ENCODE measurements around the gene ZFP92. TPM values are rescaled to one million over a fixed set of nuclear protein-coding genes. Genes with fewer than 3 reads are reported as not detected.

ZFP92 gene
- total and polyA plus RNA-seq, 2 donors: 0.19 to 0.27 TPM

DNA sequence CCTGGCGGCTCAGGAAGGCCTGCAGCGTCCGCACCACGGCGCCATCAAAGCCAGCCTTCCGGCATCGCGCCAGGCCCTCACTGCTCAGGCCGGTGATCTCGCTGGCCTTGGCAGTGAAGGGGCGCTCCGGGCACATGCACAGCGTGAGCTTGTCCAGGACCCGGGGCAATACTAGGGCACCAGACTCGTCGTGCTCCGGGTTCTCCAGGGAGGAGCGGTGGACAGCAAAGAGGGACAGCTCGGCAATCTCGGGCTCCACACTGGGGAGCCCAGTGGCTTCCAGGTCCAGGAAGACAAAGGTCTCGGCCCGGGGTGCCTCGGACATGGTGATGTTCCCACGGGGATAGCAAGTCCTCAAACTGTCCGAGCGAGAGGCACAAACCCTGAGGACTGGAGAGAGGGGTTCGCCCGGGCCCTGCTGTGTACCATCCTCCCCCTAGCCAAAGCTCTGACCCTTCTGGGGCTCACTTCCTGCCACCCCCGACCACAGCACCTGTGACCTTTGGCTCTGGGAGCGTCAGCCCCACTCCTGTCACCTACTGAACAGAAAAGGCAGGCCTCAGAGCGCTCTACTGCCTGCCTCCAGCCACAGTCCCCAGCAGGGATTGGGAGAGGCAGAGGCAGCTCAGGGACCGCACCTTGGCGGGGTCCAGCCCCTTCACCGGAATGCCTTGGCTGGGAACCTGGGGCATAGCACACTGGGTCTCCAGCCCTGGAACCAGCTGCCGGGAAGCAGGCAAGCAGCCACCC is 34.0 kb downstream of the ZFP92 start:
- DNase-seq (ENCODE audit: low read depth in 6 of 9, low spot score in 9 of 9): no peak
- Histone ChIP-seq H3K27ac (ENCODE audit: low read depth in 1 of 2, low read length in 1 of 2) (no peak overlapping the region), H3K27me3 (ENCODE audit: control insufficient read depth in 2 of 2, insufficient read depth in 1 of 2, low read length in 1 of 2) (no peaks in the 10 kb centered on the region), H3K4me3 (ENCODE audit: low read length in 2 of 2) (no peak overlapping the region), H3K36me3 (ENCODE audit: control insufficient read depth in 2 of 2, insufficient read depth in 2 of 2, low read length in 1 of 2) (peaks cover 0 to 9% of the 10 kb centered on the region in 2 donors), H3K9me3 (ENCODE audit: control insufficient read depth in 2 of 2, insufficient read depth in 1 of 2, low read length in 1 of 2) (peaks cover 0 to 4% of the 10 kb centered on the region in 2 donors), H3K4me1 (ENCODE audit: control insufficient read depth in 2 of 2, insufficient read depth in 2 of 2, low read length in 2 of 2) (no peaks in the 10 kb centered on the region)
- WGBS: 97% methylated on average over 35 of the region's 35 CpGs

DNA sequence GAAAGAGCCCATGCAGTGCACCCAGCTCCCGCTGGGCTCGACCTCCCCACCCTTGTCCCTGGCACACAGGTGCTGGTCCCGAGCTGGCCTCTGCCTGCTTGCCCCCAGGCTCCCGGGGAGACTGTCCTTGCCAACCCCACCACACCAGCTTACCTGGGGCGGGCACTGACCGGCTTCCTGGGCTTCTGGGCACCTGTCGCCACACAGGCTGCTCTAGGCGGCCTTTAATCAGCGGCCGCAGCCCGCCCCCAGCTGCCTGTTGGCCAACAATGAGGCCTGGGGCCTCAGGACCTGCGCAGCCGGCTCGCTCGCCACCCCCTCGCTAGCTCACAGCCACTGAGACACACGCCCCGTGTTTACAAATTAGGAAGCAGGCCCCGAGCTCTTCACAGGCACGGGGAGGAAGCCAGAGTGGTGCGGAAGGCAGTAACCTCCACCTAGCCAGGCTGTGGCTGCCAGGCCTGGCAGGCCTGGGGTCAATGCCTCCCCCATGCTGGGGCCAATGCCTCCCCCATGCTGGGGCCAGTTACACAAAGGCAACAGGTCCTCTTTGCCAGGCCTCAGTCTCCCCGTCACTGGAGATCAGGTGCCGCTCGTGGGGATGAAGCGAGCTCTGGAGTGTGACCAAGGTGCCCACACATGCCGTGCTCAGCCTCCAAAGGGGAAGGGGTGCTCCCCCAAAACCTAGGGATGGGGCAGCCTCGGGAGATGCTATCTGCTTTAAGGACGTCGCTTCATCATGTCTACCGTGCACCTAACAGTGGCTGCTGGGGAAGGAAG is 34.8 kb downstream of the ZFP92 start, which contains the start of gene TREX2:
TREX2 (minus strand) TSS at position 201 of the 780 bp plus-strand sequence. CDS start 626 bp downstream, outside the sequence.
- 93% methylated on average over 30 of the region's 30 CpGs for WGBS
- H3K27ac ChIP-seq (ENCODE audit: low read depth in 1 of 2, low read length in 1 of 2): no peak within 1 kb of the TSS
- peaks cover 0 to 4% of the 10 kb centered on the region in 2 donors for H3K9me3 ChIP-seq (ENCODE audit: control insufficient read depth in 2 of 2, insufficient read depth in 1 of 2, low read length in 1 of 2)
- H3K27me3 ChIP-seq (ENCODE audit: control insufficient read depth in 2 of 2, insufficient read depth in 1 of 2, low read length in 1 of 2): no peaks in the 10 kb centered on the region
- H3K4me1 ChIP-seq (ENCODE audit: control insufficient read depth in 2 of 2, insufficient read depth in 2 of 2, low read length in 2 of 2): no peaks in the 10 kb centered on the region
- peaks cover 0 to 9% of the 10 kb centered on the region in 2 donors for H3K36me3 ChIP-seq (ENCODE audit: control insufficient read depth in 2 of 2, insufficient read depth in 2 of 2, low read length in 1 of 2)
- no peak within 1 kb of the TSS for H3K4me3 ChIP-seq (ENCODE audit: low read length in 2 of 2)
- DNase-seq (ENCODE audit: low read depth in 6 of 9, low spot score in 9 of 9): no peak

DNA sequence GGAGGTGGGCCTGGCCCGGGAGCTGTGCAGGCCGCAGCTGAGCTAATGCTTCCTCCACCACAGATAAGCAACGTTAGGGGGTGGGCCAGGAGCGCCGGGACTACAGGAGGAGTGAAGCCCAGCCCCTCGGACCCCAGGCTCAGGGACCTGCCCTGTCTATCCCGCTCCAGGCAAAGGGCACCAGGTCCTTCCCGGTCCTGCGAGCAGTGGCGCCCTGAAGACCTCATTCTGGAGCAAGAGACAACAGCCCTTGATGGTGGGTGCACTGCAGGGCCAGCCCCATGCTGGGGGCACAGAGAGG is 35.3 kb downstream of the ZFP92 start:
- Histone ChIP-seq H3K36me3 (ENCODE audit: control insufficient read depth in 2 of 2, insufficient read depth in 2 of 2, low read length in 1 of 2) (peaks cover 0 to 9% of the 10 kb centered on the region in 2 donors), H3K4me1 (ENCODE audit: control insufficient read depth in 2 of 2, insufficient read depth in 2 of 2, low read length in 2 of 2) (no peaks in the 10 kb centered on the region), H3K27ac (ENCODE audit: low read depth in 1 of 2, low read length in 1 of 2) (no peak overlapping the region), H3K9me3 (ENCODE audit: control insufficient read depth in 2 of 2, insufficient read depth in 1 of 2, low read length in 1 of 2) (peaks cover 0 to 4% of the 10 kb centered on the region in 2 donors), H3K27me3 (ENCODE audit: control insufficient read depth in 2 of 2, insufficient read depth in 1 of 2, low read length in 1 of 2) (no peaks in the 10 kb centered on the region), H3K4me3 (ENCODE audit: low read length in 2 of 2) (no peak overlapping the region)
- 90% methylated on average over 10 of the region's 10 CpGs for WGBS
- no peak for DNase-seq (ENCODE audit: low read depth in 6 of 9, low spot score in 9 of 9)

DNA sequence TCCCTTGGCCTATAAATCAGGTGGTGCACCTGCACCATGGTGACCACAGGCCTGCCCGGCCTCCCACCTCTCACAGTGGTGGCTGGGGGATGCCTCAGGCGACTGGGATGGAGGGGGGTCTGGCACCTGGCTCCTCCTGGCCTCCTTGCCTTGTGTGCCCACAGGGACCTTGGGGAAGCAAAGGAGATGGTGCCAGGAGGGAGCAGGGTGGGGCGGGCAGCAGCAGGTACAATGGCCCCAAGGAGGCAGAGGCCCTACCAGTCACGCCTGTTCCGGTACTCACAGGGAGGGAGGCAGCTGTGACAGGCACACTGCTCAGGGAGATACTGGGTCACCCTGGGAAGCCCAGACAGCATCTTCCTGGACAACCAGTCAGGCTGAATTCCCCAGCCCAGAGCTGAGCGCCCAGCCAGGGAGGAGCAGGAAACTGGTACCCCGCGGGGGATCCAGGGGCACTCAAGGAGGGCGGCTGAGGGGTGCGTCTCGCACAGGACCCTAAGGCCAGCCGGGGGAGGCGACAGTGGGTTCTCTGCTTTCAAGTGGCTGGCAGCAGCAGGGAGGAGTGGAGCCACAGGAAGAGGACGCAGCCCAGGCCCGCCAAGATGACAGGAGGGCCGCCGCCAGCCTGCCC is 35.8 kb downstream of the ZFP92 start:
- no peaks in the 10 kb centered on the region for H3K27me3 ChIP-seq (ENCODE audit: control insufficient read depth in 2 of 2, insufficient read depth in 1 of 2, low read length in 1 of 2)
- peaks cover 0 to 9% of the 10 kb centered on the region in 2 donors for H3K36me3 ChIP-seq (ENCODE audit: control insufficient read depth in 2 of 2, insufficient read depth in 2 of 2, low read length in 1 of 2)
- 96% methylated on average over 17 of the region's 17 CpGs for WGBS
- H3K9me3 ChIP-seq (ENCODE audit: control insufficient read depth in 2 of 2, insufficient read depth in 1 of 2, low read length in 1 of 2): peaks cover 0 to 4% of the 10 kb centered on the region in 2 donors
- no peak overlapping the region for H3K27ac ChIP-seq (ENCODE audit: low read depth in 1 of 2, low read length in 1 of 2)
- DNase-seq (ENCODE audit: low read depth in 6 of 9, low spot score in 9 of 9): no peak
- H3K4me3 ChIP-seq (ENCODE audit: low read length in 2 of 2): no peak overlapping the region
- no peaks in the 10 kb centered on the region for H3K4me1 ChIP-seq (ENCODE audit: control insufficient read depth in 2 of 2, insufficient read depth in 2 of 2, low read length in 2 of 2)

DNA sequence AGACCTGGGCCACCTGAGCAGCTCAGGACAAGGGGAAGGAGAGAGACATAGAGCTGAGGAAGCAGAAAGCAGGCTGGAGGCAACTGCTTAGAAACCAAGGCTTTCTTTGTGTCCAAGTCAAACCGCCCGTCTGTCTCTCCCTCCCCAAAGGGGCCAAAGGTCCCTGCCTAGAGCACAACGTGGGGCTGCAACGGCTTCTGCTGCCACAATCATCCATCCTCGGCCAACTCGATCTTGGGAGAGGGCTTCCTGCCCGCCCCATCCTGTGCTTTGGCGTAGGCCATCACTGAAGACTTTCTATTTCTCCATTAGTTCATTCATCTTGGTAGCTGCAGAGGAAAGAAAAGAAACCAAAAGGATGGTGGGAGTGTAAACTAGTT is 36.3 kb downstream of the ZFP92 start:
- no peaks in the 10 kb centered on the region for H3K4me1 ChIP-seq (ENCODE audit: control insufficient read depth in 2 of 2, insufficient read depth in 2 of 2, low read length in 2 of 2)
- H3K4me3 ChIP-seq (ENCODE audit: low read length in 2 of 2): no peak overlapping the region
- H3K36me3 ChIP-seq (ENCODE audit: control insufficient read depth in 2 of 2, insufficient read depth in 2 of 2, low read length in 1 of 2): peaks cover 0 to 9% of the 10 kb centered on the region in 2 donors
- no peak overlapping the region for H3K27ac ChIP-seq (ENCODE audit: low read depth in 1 of 2, low read length in 1 of 2)
- 94% methylated on average over 8 of the region's 8 CpGs for WGBS
- peaks cover 0 to 4% of the 10 kb centered on the region in 2 donors for H3K9me3 ChIP-seq (ENCODE audit: control insufficient read depth in 2 of 2, insufficient read depth in 1 of 2, low read length in 1 of 2)
- no peaks in the 10 kb centered on the region for H3K27me3 ChIP-seq (ENCODE audit: control insufficient read depth in 2 of 2, insufficient read depth in 1 of 2, low read length in 1 of 2)
- no peak for DNase-seq (ENCODE audit: low read depth in 6 of 9, low spot score in 9 of 9)

DNA sequence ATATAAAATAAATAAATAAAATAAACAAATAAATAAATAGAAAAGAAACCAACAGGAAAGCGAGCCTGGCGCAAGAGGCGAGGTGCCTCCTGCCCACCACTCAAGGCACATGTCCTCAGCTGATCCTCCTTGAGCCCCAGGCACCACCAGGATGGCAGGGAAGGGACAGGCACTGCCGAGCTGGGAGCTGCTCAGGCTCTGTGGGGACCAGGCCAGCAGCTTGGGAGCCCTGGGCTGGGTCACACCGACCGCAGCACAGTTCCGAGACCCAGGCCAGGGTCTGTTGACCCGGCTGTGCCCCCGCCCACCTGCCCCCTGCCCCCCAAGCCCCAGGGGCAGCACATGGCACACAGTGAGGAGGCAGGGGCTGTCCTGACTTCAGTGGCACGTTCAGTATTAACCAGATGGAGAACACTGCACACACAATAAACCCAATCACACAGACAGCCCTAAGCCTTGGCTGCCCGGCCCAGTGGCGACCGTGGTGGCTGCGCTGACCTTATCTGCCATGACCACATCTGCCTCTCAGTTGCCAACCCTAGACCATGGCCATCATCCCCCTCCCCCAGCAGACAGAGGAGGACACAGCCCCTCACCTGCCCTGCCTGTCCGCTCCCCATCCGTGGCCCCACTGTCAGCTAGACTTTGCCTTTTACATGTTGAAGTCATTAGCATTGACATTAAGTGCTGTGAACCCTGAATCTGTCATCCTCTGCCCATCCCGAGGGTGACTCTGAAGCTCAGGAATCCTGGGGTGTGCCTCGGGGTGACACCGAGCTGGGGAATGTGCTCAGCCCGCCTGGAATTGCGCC is 37.5 kb downstream of the ZFP92 start:
- no peak for DNase-seq (ENCODE audit: low read depth in 6 of 9, low spot score in 9 of 9)
- Histone ChIP-seq H3K4me1 (ENCODE audit: control insufficient read depth in 2 of 2, insufficient read depth in 2 of 2, low read length in 2 of 2) (no peaks in the 10 kb centered on the region), H3K4me3 (ENCODE audit: low read length in 2 of 2) (no peak overlapping the region), H3K9me3 (ENCODE audit: control insufficient read depth in 2 of 2, insufficient read depth in 1 of 2, low read length in 1 of 2) (peaks cover 0 to 4% of the 10 kb centered on the region in 2 donors), H3K27ac (ENCODE audit: low read depth in 1 of 2, low read length in 1 of 2) (no peak overlapping the region), H3K36me3 (ENCODE audit: control insufficient read depth in 2 of 2, insufficient read depth in 2 of 2, low read length in 1 of 2) (peaks cover 0 to 9% of the 10 kb centered on the region in 2 donors), H3K27me3 (ENCODE audit: control insufficient read depth in 2 of 2, insufficient read depth in 1 of 2, low read length in 1 of 2) (no peaks in the 10 kb centered on the region)
- 98% methylated on average over 21 of the region's 21 CpGs for WGBS

DNA sequence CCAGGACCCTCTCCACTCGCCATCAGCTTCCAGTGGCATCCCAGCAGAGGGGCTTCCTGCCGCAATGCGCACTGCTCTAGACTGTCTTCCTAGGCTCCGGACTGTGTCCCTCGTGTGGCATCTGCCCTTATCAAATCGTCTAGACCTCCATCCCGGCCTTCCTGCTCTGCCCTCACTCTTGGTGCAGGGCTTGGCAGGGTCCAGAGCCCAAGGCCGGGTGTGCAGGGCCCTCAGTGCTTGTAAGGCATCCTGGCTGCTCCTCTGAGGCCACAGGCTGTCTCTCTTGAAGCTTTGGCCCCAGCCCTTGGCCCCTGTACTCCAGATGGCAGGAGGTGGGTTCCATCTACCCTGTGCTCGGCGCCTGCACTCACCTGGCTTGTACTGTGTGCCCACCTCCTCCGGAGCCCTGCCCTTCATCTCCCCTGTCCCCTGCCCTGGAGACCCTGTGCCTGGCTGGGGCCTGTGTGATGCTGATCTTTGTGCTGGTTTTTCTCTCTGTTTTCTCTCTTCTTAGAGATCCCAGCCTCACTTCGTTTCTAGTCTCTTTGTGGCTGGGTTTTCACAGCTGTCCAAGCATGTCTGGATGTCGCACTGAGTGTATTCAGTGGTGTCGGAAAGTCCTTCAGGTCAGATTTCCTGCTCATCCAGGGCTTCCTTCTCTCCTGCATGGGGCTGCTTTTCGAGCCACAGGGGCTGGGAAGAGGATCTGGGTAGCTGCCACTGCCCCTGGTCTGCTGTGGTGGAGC is 38.3 kb downstream of the ZFP92 start:
- Histone ChIP-seq H3K9me3 (ENCODE audit: control insufficient read depth in 2 of 2, insufficient read depth in 1 of 2, low read length in 1 of 2) (peaks cover 0 to 4% of the 10 kb centered on the region in 2 donors), H3K4me3 (ENCODE audit: low read length in 2 of 2) (no peak overlapping the region), H3K4me1 (ENCODE audit: control insufficient read depth in 2 of 2, insufficient read depth in 2 of 2, low read length in 2 of 2) (no peaks in the 10 kb centered on the region), H3K27ac (ENCODE audit: low read depth in 1 of 2, low read length in 1 of 2) (no peak overlapping the region), H3K27me3 (ENCODE audit: control insufficient read depth in 2 of 2, insufficient read depth in 1 of 2, low read length in 1 of 2) (no peaks in the 10 kb centered on the region), H3K36me3 (ENCODE audit: control insufficient read depth in 2 of 2, insufficient read depth in 2 of 2, low read length in 1 of 2) (peaks cover 0 to 14% of the 10 kb centered on the region in 2 donors)
- 97% methylated on average over 15 of the region's 15 CpGs for WGBS
- DNase-seq (ENCODE audit: low read depth in 6 of 9, low spot score in 9 of 9): no peak
